Stimulated activated naive CD8-positive, alpha-beta T cell treated with anti-CD3 and anti-CD28 coated beads, Interleukin-15, Interleukin-2, amounts not matched to agents 100 ng/mL and 50 ng/mL, for 24 hours (primary cell): ENCODE results near the gene NDST1.

ENCODE experiments used
- H3K27ac Mint-ChIP-seq: one replicate; pipeline ENCODE4 v1.8.0; 2021; ENCODE audit warnings: mild to moderate bottlenecking, mixed read lengths
- H3K27me3 Mint-ChIP-seq: one replicate; pipeline ENCODE4 v1.8.0; 2021; ENCODE audit warnings: mixed read lengths
- H3K36me3 Mint-ChIP-seq: one replicate; pipeline ENCODE4 v1.8.0; 2021; ENCODE audit warnings: low read depth, mixed read lengths
- H3K4me1 Mint-ChIP-seq: one replicate; pipeline ENCODE4 v1.8.0; 2021; ENCODE audit warnings: low read depth, mixed read lengths
- H3K4me3 Mint-ChIP-seq: one replicate; pipeline ENCODE4 v1.8.0; 2021; ENCODE audit warnings: mild to moderate bottlenecking, mixed read lengths
- H3K9me3 Mint-ChIP-seq: one replicate; pipeline ENCODE4 v1.8.0; 2021; ENCODE audit warnings: mixed read lengths

NDST1 gene

GRCh38 chr5:150582241-150583109, 74.5 kb downstream of the NDST1 start:
- no peak overlapping the region for H3K27ac Mint-ChIP-seq
- no peaks in the 10 kb centered on the region for H3K4me1 Mint-ChIP-seq
- no peak overlapping the region for H3K4me3 Mint-ChIP-seq
- H3K9me3 Mint-ChIP-seq: no peaks in the 10 kb centered on the region
- no peaks in the 10 kb centered on the region for H3K36me3 Mint-ChIP-seq
- peaks cover 15% of the 10 kb centered on the region for H3K27me3 Mint-ChIP-seq

- Mint-ChIP-seq H3K9me3 (no peaks in the 10 kb centered on the region), H3K4me1 (no peaks in the 10 kb centered on the region), H3K27ac (no peak overlapping the region), H3K36me3 (no peaks in the 10 kb centered on the region), H3K27me3 (peaks cover 15% of the 10 kb centered on the region), H3K4me3 (no peak overlapping the region)
Observed at GRCh38 chr5:150583541-150584225, 75.8 kb downstream of the NDST1 start.

- Mint-ChIP-seq H3K36me3 (no peaks in the 10 kb centered on the region), H3K27ac (no peak overlapping the region), H3K9me3 (no peaks in the 10 kb centered on the region), H3K4me3 (no peak overlapping the region), H3K27me3 (peaks cover 15% of the 10 kb centered on the region), H3K4me1 (no peaks in the 10 kb centered on the region)
Observed at GRCh38 chr5:150584556-150585335, 76.8 kb downstream of the NDST1 start.

- H3K4me1 Mint-ChIP-seq: no peaks in the 10 kb centered on the region
- H3K27ac Mint-ChIP-seq: no peak overlapping the region
- H3K27me3 Mint-ChIP-seq: peaks cover 10% of the 10 kb centered on the region
- H3K9me3 Mint-ChIP-seq: no peaks in the 10 kb centered on the region
- no peaks in the 10 kb centered on the region for H3K36me3 Mint-ChIP-seq
- H3K4me3 Mint-ChIP-seq: no peak overlapping the region
Observed at GRCh38 chr5:150585781-150586341, 77.9 kb downstream of the NDST1 start.

- H3K9me3 Mint-ChIP-seq: no peaks in the 10 kb centered on the region
- no peak overlapping the region for H3K27ac Mint-ChIP-seq
- peaks cover 5% of the 10 kb centered on the region for H3K27me3 Mint-ChIP-seq
- H3K4me3 Mint-ChIP-seq: no peak overlapping the region
- H3K36me3 Mint-ChIP-seq: no peaks in the 10 kb centered on the region
- H3K4me1 Mint-ChIP-seq: no peaks in the 10 kb centered on the region
Observed at GRCh38 chr5:150587016-150587415, 79.1 kb downstream of the NDST1 start.

- no peaks in the 10 kb centered on the region for H3K9me3 Mint-ChIP-seq
- peaks cover 3% of the 10 kb centered on the region for H3K27me3 Mint-ChIP-seq
- no peak overlapping the region for H3K27ac Mint-ChIP-seq
- H3K36me3 Mint-ChIP-seq: no peaks in the 10 kb centered on the region
- no peaks in the 10 kb centered on the region for H3K4me1 Mint-ChIP-seq
- H3K4me3 Mint-ChIP-seq: no peak overlapping the region
Observed at GRCh38 chr5:150587856-150588595, 80.1 kb downstream of the NDST1 start.

- H3K27ac Mint-ChIP-seq: no peak overlapping the region
- H3K27me3 Mint-ChIP-seq: peaks cover 1% of the 10 kb centered on the region
- H3K4me3 Mint-ChIP-seq: no peak overlapping the region
- H3K36me3 Mint-ChIP-seq: no peaks in the 10 kb centered on the region
- no peaks in the 10 kb centered on the region for H3K4me1 Mint-ChIP-seq
- no peaks in the 10 kb centered on the region for H3K9me3 Mint-ChIP-seq
Observed at GRCh38 chr5:150588596-150588890, 80.6 kb downstream of the NDST1 start.

GRCh38 chr5:150589862-150590601, 82.1 kb downstream of the NDST1 start:
- H3K27ac Mint-ChIP-seq: no peak overlapping the region
- H3K9me3 Mint-ChIP-seq: no peaks in the 10 kb centered on the region
- no peaks in the 10 kb centered on the region for H3K4me1 Mint-ChIP-seq
- no peaks in the 10 kb centered on the region for H3K27me3 Mint-ChIP-seq
- no peak overlapping the region for H3K4me3 Mint-ChIP-seq
- no peaks in the 10 kb centered on the region for H3K36me3 Mint-ChIP-seq

GRCh38 chr5:150590979-150591695, 83.2 kb downstream of the NDST1 start:
- Mint-ChIP-seq H3K36me3 (no peaks in the 10 kb centered on the region), H3K4me1 (no peaks in the 10 kb centered on the region), H3K9me3 (no peaks in the 10 kb centered on the region), H3K27ac (no peak overlapping the region), H3K27me3 (no peaks in the 10 kb centered on the region), H3K4me3 (no peak overlapping the region)

GRCh38 chr5:150593593-150593992, 85.7 kb downstream of the NDST1 start:
- no peaks in the 10 kb centered on the region for H3K9me3 Mint-ChIP-seq
- H3K27me3 Mint-ChIP-seq: no peaks in the 10 kb centered on the region
- no peaks in the 10 kb centered on the region for H3K4me1 Mint-ChIP-seq
- no peak overlapping the region for H3K4me3 Mint-ChIP-seq
- H3K27ac Mint-ChIP-seq: no peak overlapping the region
- H3K36me3 Mint-ChIP-seq: no peaks in the 10 kb centered on the region

GRCh38 chr5:150593996-150594395, 86.1 kb downstream of the NDST1 start:
- Mint-ChIP-seq H3K27ac (no peak overlapping the region), H3K27me3 (no peaks in the 10 kb centered on the region), H3K9me3 (no peaks in the 10 kb centered on the region), H3K4me1 (no peaks in the 10 kb centered on the region), H3K36me3 (no peaks in the 10 kb centered on the region), H3K4me3 (no peak overlapping the region)

GRCh38 chr5:150595466-150596031, 87.6 kb downstream of the NDST1 start:
- Mint-ChIP-seq H3K9me3 (no peaks in the 10 kb centered on the region), H3K36me3 (no peaks in the 10 kb centered on the region), H3K27ac (no peak overlapping the region), H3K27me3 (no peaks in the 10 kb centered on the region), H3K4me3 (no peak overlapping the region), H3K4me1 (no peaks in the 10 kb centered on the region)

- no peaks in the 10 kb centered on the region for H3K36me3 Mint-ChIP-seq
- no peaks in the 10 kb centered on the region for H3K4me1 Mint-ChIP-seq
- no peaks in the 10 kb centered on the region for H3K9me3 Mint-ChIP-seq
- no peak overlapping the region for H3K27ac Mint-ChIP-seq
- H3K4me3 Mint-ChIP-seq: no peak overlapping the region
- H3K27me3 Mint-ChIP-seq: no peaks in the 10 kb centered on the region
Observed at GRCh38 chr5:150596313-150596712, 88.4 kb downstream of the NDST1 start.
